Hepatocyte (in vitro differentiated cells): Measurements from ENCODE around the gene ISL2. TPM values are rescaled to one million over a fixed set of nuclear protein-coding genes. Genes with fewer than 3 reads are reported as not detected.

Source experiments
- DNase-seq: peaks from one replicate; pipeline ENCODE4 v3.0.0-alpha.2; 2016; ENCODE audit warnings: low spot score
- H2AFZ ChIP-seq: fragments of 200-600 bp; sonication (generic); 2 replicates; pipeline ENCODE4 v1.6.0; 2016; ENCODE audit warnings: antibody characterized with exemption, mild to moderate bottlenecking
- H3K27ac ChIP-seq: fragments of 200-600 bp; sonication (generic); 2 replicates; pipeline ENCODE4 v1.5.1; 2016; ENCODE audit warnings: mild to moderate bottlenecking
- H3K27me3 ChIP-seq: fragments of 200-600 bp; sonication (generic); 2 replicates; pipeline ENCODE4 v1.6.1; 2016
- H3K36me3 ChIP-seq: fragments of 200-600 bp; sonication (generic); replicated peaks from 2 replicates; pipeline ENCODE4 v1.5.1; 2016; ENCODE audit warnings: low read depth; ENCODE audit not compliant: insufficient read depth
- H3K4me1 ChIP-seq: fragments of 200-600 bp; sonication (generic); 2 replicates; pipeline ENCODE4 v1.5.1; 2016; ENCODE audit warnings: mild to moderate bottlenecking, moderate library complexity; ENCODE audit not compliant: insufficient read depth
- H3K4me2 ChIP-seq: fragments of 200-600 bp; sonication (generic); 2 replicates; pipeline ENCODE4 v1.6.0; 2016
- H3K4me3 ChIP-seq: fragments of 200-600 bp; sonication (generic); 2 replicates; pipeline ENCODE4 v1.5.1; 2016; ENCODE audit warnings: mild to moderate bottlenecking
- H3K79me2 ChIP-seq: fragments of 200-600 bp; sonication (generic); 2 replicates; pipeline ENCODE4 v1.6.0; 2017; ENCODE audit warnings: mild to moderate bottlenecking
- H3K9me2 ChIP-seq: fragments of 200-600 bp; sonication (generic); replicated peaks from 2 replicates; pipeline ENCODE4 v1.6.0; 2017; ENCODE audit warnings: mild to moderate bottlenecking; ENCODE audit not compliant: insufficient read depth
- H3K9me3 ChIP-seq: fragments of 200-600 bp; sonication (generic); 2 replicates; pipeline ENCODE4 v1.5.1; 2016; ENCODE audit warnings: low read depth, mild to moderate bottlenecking
- H4K20me1 ChIP-seq: fragments of 200-600 bp; sonication (generic); 2 replicates; pipeline ENCODE4 v1.6.0; 2016; ENCODE audit warnings: mild to moderate bottlenecking; ENCODE audit not compliant: insufficient read depth, poor library complexity, severe bottlenecking
- EZH2 ChIP-seq: fragments of 200-600 bp; sonication (generic); IDR thresholded peaks from 2 replicates; pipeline ENCODE4 v1.6.1; 2016; ENCODE audit warnings: antibody characterized with exemption, mild to moderate bottlenecking, borderline replicate concordance
- EZH2phosphoT487 ChIP-seq: fragments of 200-600 bp; sonication (generic); IDR thresholded peaks from one replicate; pipeline ENCODE4 v1.6.1; 2018; ENCODE audit warnings: antibody characterized with exemption, mild to moderate bottlenecking, low read depth, moderate library complexity; ENCODE audit not compliant: unreplicated experiment, severe bottlenecking
- WGBS: methylation state at CpG from one replicate; pipeline ENCODE4 v1.1.6; 2016; ENCODE audit warnings: low lambda C conversion rate; ENCODE audit errors: missing lambda C conversion rate; 5-methylcytosine and 5-hydroxymethylcytosine counted together
- polyA plus RNA-seq: library from polyadenylated mRNA; unstranded; fragments of >200 nt; fragmentation: Nextera tagmentation; extraction: Ambion mirVana; gene quantifications from 2 replicates; pipeline ENCODE4 v1.2.1, GENCODE V29; 2016
- total RNA-seq: library from RNA; depleted of rRNA; stranded (reverse); fragments of >200 nt; gene quantifications from 2 replicates; pipeline ENCODE4 v1.2.3, GENCODE V29; 2014
- TF ChIP-seq, protein P1 (sequence below): fragments of 200-600 bp; sonication (generic); IDR thresholded peaks from 2 replicates; pipeline ENCODE4 v1.5.1; 2016; ENCODE audit warnings: antibody characterized with exemption, mild to moderate bottlenecking; ENCODE audit not compliant: poor library complexity

Gene ISL2
- total and polyA plus RNA-seq, 2 experiments from 2014 or later: 3.9 to 4.7 TPM

DNA sequence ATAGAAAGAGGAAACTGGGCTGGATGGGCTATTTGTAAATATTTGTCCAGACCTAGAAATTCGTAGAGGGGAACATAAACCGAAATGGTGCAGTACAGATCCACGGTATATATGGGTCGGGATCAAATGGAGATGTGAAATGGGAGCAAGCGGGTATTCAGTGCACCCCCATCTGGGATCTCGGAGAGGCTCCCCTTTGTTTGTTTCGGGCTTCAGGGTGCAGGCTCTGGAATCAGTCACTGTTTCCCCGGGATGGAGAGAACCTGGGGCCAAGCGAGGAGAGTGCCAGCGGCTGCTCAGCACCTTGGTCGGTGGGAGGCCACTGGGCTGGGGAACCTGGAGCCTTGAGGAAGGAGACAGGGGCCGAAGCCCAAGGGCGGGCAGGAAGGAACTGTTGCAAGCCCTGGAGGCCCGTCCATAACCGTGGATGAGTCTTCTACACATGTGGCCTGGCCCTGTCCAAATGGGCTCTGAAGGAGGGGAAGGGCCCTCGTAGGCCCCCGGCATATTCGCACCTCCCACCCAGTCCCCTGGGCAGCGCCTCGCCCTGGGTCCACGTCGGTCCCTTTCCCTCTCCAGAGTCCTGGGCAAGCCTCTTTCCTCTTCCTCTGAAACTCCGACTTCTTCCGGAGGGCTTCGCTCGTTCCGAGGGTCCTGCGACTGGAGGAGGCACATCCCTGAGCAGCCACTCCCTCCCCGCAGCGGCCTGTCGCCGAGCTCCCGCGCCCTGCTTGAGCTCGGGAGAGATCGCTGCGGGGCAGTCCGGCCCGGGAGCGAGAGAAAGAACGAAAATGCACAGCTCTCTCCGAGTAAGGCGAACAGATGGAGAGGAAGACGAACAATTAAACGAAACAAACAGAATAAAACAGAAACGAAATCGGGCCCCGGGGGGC, 3.0 kb downstream of the ISL2 start:
- TF ChIP-seq EZH2phosphoT487: peak; percentile 36
- TF ChIP-seq EZH2: peak; percentile 75
- TF ChIP-seq, protein P1, sequence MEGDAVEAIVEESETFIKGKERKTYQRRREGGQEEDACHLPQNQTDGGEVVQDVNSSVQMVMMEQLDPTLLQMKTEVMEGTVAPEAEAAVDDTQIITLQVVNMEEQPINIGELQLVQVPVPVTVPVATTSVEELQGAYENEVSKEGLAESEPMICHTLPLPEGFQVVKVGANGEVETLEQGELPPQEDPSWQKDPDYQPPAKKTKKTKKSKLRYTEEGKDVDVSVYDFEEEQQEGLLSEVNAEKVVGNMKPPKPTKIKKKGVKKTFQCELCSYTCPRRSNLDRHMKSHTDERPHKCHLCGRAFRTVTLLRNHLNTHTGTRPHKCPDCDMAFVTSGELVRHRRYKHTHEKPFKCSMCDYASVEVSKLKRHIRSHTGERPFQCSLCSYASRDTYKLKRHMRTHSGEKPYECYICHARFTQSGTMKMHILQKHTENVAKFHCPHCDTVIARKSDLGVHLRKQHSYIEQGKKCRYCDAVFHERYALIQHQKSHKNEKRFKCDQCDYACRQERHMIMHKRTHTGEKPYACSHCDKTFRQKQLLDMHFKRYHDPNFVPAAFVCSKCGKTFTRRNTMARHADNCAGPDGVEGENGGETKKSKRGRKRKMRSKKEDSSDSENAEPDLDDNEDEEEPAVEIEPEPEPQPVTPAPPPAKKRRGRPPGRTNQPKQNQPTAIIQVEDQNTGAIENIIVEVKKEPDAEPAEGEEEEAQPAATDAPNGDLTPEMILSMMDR: no peak
- peaks cover 43% of the 10 kb centered on the region for H3K4me1 ChIP-seq
- peaks cover 96% of the 10 kb centered on the region for H3K27me3 ChIP-seq
- DNase-seq: no peak
- no peaks in the 10 kb centered on the region for H3K36me3 ChIP-seq
- H3K4me3 ChIP-seq: peak overlapping the region; percentile 30
- 10% methylated on average over 41 of the region's 48 CpGs for WGBS
- H3K27ac ChIP-seq: peak overlapping the region; percentile 9
- peak overlapping the region; percentile 97 for H3K4me2 ChIP-seq
- no peak overlapping the region for H2AFZ ChIP-seq
- peaks cover 11% of the 10 kb centered on the region for H4K20me1 ChIP-seq
- H3K9me3 ChIP-seq: no peaks in the 10 kb centered on the region
- peaks cover 36% of the 10 kb centered on the region for H3K79me2 ChIP-seq
- H3K9me2 ChIP-seq: no peaks in the 10 kb centered on the region

DNA sequence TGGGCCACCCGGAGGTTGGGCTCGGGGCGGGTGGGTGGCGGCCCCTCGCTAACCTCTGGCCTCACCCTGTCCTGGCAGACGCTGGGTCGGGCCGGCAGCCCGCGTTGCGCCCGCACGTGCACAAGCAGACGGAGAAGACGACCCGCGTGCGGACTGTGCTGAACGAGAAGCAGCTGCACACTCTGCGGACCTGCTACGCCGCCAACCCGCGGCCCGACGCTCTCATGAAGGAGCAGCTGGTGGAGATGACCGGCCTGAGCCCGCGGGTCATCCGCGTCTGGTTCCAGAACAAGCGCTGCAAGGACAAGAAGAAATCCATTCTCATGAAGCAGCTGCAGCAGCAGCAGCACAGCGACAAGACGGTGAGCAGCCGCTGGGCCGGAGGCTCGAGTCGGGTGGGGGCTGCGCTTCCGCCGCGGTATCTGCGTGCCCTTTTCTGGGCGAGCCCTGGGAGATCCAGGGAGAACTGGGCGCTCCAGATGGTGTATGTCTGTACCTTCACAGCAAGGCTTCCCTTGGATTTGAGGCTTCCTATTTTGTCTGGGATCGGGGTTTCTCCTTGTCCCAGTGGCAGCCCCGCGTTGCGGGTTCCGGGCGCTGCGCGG, 3.7 kb downstream of the ISL2 start:
- H3K9me3 ChIP-seq: no peaks in the 10 kb centered on the region
- peak overlapping the region; percentile 30 for H3K4me3 ChIP-seq
- peak; percentile 38 for DNase-seq
- H3K4me2 ChIP-seq: peak overlapping the region; percentile 97
- peaks cover 36% of the 10 kb centered on the region for H3K79me2 ChIP-seq
- WGBS: 2% methylated on average over 38 of the region's 53 CpGs
- TF ChIP-seq EZH2 (peak; percentile 87), EZH2phosphoT487 (no peak)
- peaks cover 11% of the 10 kb centered on the region for H4K20me1 ChIP-seq
- H3K27ac ChIP-seq: peak overlapping the region; percentile 9
- peaks cover 43% of the 10 kb centered on the region for H3K4me1 ChIP-seq
- H3K27me3 ChIP-seq: peaks cover 98% of the 10 kb centered on the region
- no peaks in the 10 kb centered on the region for H3K9me2 ChIP-seq
- H2AFZ ChIP-seq: no peak overlapping the region
- no peaks in the 10 kb centered on the region for H3K36me3 ChIP-seq

DNA sequence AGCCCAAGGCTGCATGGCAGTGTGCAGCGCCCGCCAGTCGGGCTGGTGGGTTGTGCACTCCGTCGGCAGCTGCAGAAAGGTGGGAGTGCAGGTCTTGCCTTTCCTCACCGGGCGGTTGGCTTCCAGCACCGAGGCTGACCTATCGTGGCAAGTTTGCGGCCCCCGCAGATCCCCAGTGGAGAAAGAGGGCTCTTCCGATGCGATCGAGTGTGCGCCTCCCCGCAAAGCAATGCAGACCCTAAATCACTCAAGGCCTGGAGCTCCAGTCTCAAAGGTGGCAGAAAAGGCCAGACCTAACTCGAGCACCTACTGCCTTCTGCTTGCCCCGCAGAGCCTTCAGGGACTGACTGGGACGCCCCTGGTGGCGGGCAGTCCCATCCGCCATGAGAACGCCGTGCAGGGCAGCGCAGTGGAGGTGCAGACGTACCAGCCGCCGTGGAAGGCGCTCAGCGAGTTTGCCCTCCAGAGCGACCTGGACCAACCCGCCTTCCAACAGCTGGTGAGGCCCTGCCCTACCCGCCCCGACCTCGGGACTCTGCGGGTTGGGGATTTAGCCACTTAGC, 4.3 kb downstream of the ISL2 start:
- no peak for TF ChIP-seq EZH2
- TF ChIP-seq, protein P1: peak; percentile 21
- Histone ChIP-seq H3K4me3 (peak overlapping the region; percentile 30), H4K20me1 (peaks cover 11% of the 10 kb centered on the region), H2AFZ (no peak overlapping the region), H3K27me3 (peaks cover 98% of the 10 kb centered on the region), H3K79me2 (peaks cover 36% of the 10 kb centered on the region), H3K4me2 (peak overlapping the region; percentile 97), H3K27ac (no peak overlapping the region), H3K9me3 (no peaks in the 10 kb centered on the region), H3K9me2 (no peaks in the 10 kb centered on the region), H3K4me1 (peaks cover 43% of the 10 kb centered on the region), H3K36me3 (no peaks in the 10 kb centered on the region)
- WGBS: 6% methylated on average over 32 of the region's 35 CpGs
- peak; percentile 35 for DNase-seq
